ENCODE measurements around the gene MAP3K20. TPM values are rescaled to one million over a fixed set of nuclear protein-coding genes. Genes with fewer than 3 reads are reported as not detected.
A peak's percentile ranks its signal among the peaks of the same experiment; 100 is the strongest.

MAP3K20 gene
- total RNA-seq, 1 donor from 2014 or later = 429 TPM

GRCh38 chr2:173210270-173211196, 134.9 kb downstream of the MAP3K20 start:
- ATAC-seq = peak; percentile 87
- peak; percentile 41 for DNase-seq
- intact Hi-C loops (cut with micrococcal nuclease) = loop anchor here (2.0 kb wide), 1 partner anchor 184 kb away; no protein-coding TSS in a partner anchor

DNA sequence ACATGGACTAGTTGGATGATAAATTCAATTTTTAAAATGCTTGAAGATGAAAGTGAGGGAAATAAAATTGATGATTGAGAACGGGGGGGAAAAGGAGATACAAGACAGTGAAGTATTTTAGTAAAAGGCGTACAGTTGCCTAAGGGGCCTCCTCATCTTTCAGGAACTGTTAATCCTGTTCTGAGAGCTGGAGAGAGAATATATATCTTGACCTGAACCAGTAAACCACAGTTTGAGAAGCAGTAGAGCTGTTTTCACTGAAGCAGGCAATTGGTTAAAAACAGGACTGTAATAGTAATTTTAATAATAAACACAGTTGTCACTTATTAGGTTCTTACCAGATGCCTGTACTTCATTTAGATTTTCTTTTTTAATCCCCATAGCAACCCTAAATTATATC, 137.5 kb downstream of the MAP3K20 start:
- intact Hi-C loops (cut with micrococcal nuclease) = no loop called here
- ATAC-seq (no peak), DNase-seq (no peak)

- DNase-seq (no peak), ATAC-seq (peak; percentile 33)
- intact Hi-C loops (cut with micrococcal nuclease) = no loop called here
Measured at GRCh38 chr2:173214213-173214612, 138.6 kb downstream of the MAP3K20 start.

DNA sequence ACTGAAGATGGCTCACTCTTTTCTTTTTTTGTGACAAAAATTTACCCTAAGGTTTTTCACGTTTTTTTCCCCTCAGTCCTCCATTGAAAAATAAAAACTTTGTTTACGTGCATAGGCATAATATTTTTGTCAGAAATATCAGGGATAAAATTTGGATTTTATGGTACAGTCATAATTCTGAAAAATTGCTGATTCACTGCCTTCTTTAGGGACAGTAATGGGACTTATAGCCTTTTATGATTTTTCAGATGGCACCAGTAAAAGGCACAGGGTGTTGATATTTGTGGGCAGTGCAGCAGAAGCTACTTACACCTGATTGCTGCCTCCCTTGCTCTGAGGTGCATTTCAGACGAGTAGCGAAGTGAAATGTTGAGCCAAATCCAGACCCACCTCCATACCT, 139.7 kb downstream of the MAP3K20 start:
- intact Hi-C loops (cut with micrococcal nuclease) = no loop called here
- ATAC-seq (no peak), DNase-seq (no peak)

DNA sequence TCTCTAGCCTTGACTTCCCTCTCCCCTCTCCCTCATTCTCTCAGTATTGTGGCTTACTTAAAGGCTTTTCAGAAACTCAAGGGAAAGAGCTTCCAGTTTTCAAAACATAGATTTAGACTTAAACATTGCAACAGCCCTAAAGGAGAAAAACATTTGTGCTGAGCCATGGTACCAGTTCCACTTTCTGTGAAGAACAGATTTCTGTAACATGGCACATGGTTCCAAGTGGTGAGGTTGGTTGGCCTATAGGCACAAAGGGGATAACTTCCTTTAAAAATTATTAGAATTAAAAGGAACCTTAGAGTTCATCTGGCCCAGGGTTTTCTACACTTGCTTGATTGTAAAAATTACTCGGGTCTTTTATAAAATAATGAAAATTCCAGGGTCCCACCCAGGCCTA, 140.4 kb downstream of the MAP3K20 start:
- DNase-seq = no peak
- intact Hi-C loops (cut with micrococcal nuclease) = no loop called here

DNA sequence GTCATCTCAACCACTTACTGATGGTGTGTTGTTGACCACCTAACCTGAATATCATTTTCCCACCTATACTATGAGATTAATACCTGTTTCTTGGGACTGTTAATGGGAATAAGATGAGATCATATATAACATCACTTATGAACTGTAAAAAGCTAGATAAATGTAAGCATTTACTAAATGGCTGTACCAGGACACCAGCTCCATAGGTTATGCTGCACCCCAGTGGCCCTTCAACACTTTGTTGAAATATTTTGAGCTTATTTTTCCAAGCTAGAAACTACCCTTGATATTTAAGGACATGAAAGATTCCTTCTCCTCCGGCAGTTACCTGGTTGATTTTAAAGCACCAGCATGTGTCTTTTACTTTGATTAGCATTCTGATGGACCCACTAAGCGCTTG, 141.0 kb downstream of the MAP3K20 start:
- intact Hi-C loops (cut with micrococcal nuclease) = no loop called here
- DNase-seq (no peak), ATAC-seq (no peak)

More for the DNA sequence above, 140.4 kb downstream of the MAP3K20 start:
- ATAC-seq = no peak

GRCh38 chr2:173217116-173217840, 141.6 kb downstream of the MAP3K20 start:
- intact Hi-C loops (cut with micrococcal nuclease) = no loop called here
- DNase-seq = no peak
- no peak for ATAC-seq

DNA sequence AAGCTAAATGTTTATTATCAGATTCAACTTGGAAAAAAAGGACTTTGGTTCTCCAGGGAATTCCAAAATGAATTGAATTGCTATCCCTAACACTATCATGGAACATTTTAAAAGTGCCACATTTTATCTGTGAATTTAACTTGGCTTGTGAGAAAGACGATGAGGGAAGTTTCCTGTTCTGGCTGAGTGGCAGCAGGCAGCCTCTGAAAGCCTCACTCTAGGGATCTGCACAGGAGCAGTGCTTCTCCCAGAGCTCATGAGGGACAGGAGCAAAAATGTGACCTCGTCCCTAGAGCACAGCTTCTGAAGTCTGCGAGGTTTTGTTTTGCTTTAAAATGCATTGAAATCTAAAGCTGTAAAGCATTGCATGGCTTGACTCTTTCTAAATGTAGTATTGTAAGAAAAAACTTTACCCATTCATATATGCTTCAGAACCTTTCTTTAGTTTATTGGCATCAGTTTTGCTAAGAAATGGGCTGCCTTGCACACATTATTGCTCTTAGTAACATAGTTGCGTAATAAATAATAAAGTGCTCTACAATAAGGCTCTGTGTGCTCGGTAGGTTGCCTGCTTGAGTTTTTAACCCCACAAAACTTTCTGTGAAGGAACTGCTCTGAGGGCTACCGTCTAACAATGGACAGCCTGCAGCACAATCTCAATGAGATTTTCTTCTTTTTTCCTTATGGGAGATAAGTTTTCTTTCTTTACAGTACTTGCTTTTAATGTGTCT, 142.8 kb downstream of the MAP3K20 start:
- intact Hi-C loops (cut with micrococcal nuclease) = no loop called here
- DNase-seq = no peak
- peak; percentile 79 for ATAC-seq

GRCh38 chr2:173221132-173221695, 145.6 kb downstream of the MAP3K20 start:
- intact Hi-C loops (cut with micrococcal nuclease) = no loop called here
- DNase-seq (no peak), ATAC-seq (no peak)

DNA sequence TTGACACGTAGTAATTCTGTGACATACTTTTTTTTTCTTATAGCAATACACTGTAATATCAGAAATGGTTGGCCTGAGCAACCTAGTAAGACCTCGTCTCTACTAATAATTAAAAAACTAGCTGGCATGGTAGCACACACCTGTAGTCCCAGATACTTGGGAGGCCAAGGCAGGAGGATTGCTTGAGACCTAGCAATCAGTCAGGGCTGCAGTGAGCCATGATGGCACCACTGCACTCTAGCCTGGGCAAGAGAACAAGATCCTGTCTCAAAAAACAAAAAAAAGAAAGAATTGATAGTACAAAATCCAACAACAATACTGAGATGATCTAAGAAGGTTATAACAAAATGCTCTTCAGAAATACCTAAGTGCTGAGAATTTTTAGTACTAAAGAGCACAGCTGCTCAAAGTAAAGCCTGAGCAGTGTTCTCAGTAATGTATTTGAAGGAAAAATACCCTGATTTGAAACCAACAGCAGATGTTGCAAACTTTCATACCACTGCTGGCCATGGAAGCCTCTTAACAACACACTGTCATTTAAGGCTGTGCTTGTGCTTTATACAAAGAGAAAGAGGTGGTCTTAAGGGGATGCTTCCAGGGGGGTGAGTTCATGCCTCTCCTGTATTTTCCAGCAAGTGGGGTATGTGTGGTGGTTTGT, 146.4 kb downstream of the MAP3K20 start:
- intact Hi-C loops (cut with micrococcal nuclease) = no loop called here
- ATAC-seq (no peak), DNase-seq (no peak)

- DNase-seq (no peak), ATAC-seq (peak; percentile 15)
- intact Hi-C loops (cut with micrococcal nuclease) = no loop called here
Measured at GRCh38 chr2:173223871-173224270, 148.2 kb downstream of the MAP3K20 start.

GRCh38 chr2:173226899-173227698, 151.5 kb downstream of the MAP3K20 start:
- intact Hi-C loops (cut with micrococcal nuclease) = no loop called here
- no peak for ATAC-seq
- no peak for DNase-seq

GRCh38 chr2:173229086-173229485, 153.4 kb downstream of the MAP3K20 start:
- DNase-seq = no peak
- no peak for ATAC-seq
- intact Hi-C loops (cut with micrococcal nuclease) = no loop called here

DNA sequence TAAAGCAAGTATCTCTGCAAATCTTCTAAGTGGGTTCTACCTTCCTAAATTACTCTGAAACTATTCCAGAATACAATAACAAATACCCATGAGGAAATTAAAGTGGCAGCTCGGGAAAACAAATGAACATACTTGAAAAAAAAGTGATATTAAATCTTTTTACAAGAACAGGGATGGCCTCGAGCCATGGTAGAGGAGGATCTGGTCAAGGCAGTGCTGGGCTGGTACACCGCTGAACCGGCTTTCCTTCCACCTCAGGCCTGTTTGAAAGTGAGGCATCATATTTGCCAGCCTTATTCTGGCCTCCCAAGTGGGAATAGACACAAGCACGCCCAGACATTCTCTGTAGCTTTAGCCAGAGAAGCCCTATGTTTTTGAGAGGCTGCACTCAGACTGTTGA, 154.5 kb downstream of the MAP3K20 start:
- intact Hi-C loops (cut with micrococcal nuclease) = no loop called here
- no peak for ATAC-seq
- DNase-seq = no peak

- peak; percentile 70 for ATAC-seq
- intact Hi-C loops (cut with micrococcal nuclease) = no loop called here
- DNase-seq = no peak
Measured at GRCh38 chr2:173231042-173231441, 155.4 kb downstream of the MAP3K20 start.

- ATAC-seq (peak; percentile 69), DNase-seq (no peak)
- intact Hi-C loops (cut with micrococcal nuclease) = no loop called here
Measured at GRCh38 chr2:173231465-173231864, 155.8 kb downstream of the MAP3K20 start.

DNA sequence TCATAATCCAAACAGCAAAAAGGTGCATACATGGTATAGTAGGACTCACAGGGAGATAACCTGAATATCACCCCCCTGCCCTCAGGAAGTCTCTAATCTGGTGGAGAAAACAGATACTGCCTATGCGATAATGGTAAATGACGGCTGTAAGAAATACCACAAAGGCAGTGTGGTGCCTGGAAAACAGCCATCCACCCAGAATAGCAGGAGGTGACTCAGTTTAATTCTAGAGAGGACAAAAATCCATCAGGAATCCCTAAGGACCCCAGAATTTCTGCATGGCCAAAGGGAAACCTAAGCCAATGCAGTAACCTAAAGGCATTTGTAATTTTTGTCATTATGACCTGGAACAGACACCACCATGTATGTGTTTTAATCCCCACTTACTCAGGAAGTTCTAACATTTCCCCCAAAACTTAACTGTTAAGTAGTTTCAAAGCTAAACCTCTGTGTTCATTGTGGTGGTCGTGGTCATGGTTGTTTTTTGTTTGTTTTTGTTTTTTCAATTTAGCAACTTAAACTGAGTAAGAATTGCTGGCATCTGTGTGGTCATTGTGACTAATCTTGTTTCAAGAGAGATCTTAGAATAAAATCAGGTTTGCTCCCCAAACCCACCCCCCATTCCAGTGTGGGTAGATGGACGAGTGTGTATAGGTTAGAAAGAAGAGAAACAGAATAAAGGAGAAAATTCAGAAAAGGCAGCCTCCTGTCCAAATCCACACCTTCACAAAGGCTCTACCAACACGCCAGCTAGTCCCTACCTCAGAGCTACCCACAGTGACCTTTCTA, 157.5 kb downstream of the MAP3K20 start:
- intact Hi-C loops (cut with micrococcal nuclease) = no loop called here
- DNase-seq = no peak
- no peak for ATAC-seq

Data from left ventricle myocardium superior (tissue), 1 donor.